ENCODE results near the gene LAT.

DNA sequence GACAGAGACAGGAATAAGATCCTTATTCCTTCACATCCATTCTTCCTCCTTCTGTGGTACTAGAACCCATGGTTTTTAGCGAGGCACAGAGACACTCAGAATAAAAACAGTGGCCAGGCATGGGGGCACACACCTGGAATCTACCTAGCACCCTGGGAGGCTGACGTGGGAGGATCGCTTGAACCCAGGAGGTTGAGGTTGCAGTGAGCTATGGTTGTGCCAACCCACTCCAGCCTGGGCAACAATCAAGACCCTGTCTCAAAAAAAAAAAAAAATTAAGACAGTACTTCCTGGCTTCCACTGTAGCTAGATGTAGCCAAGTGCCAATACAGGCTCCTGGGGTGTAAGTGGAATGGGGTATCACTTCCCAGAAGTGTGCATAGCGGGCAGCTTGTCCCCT, 17.7 kb upstream of the LAT start:
- TF ChIP-seq POLR2AphosphoS5 (IDR thresholded peaks at IDR 0.05), result no peak
- TF ChIP-seq, protein P1, sequence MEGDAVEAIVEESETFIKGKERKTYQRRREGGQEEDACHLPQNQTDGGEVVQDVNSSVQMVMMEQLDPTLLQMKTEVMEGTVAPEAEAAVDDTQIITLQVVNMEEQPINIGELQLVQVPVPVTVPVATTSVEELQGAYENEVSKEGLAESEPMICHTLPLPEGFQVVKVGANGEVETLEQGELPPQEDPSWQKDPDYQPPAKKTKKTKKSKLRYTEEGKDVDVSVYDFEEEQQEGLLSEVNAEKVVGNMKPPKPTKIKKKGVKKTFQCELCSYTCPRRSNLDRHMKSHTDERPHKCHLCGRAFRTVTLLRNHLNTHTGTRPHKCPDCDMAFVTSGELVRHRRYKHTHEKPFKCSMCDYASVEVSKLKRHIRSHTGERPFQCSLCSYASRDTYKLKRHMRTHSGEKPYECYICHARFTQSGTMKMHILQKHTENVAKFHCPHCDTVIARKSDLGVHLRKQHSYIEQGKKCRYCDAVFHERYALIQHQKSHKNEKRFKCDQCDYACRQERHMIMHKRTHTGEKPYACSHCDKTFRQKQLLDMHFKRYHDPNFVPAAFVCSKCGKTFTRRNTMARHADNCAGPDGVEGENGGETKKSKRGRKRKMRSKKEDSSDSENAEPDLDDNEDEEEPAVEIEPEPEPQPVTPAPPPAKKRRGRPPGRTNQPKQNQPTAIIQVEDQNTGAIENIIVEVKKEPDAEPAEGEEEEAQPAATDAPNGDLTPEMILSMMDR (IDR thresholded peaks at IDR 0.05 in 8 of 11, conservative IDR thresholded peaks at IDR 0.05 in 3 of 11), result no peak

Data from spleen (tissue), 7 donors.